Stomach (tissue), 9 donors: ENCODE measurements around the gene IYD. TPM values are rescaled to one million over a fixed set of nuclear protein-coding genes. Genes with fewer than 3 reads are reported as not detected.

Source experiments
- DNase-seq, 2 donors: peaks; one replicate each; pipeline versions ENCODE4 v3.0.0 to v3.0.0-alpha.2; 2013 to 2019
- H3K27ac ChIP-seq, 5 donors: fragments of 200-600 bp in 4 of 5; sonication (generic) in 4 of 5; one replicate each; pipeline ENCODE4 v1.5.1; 2013 to 2019; ENCODE audit warnings: mild to moderate bottlenecking in 1 of 5, moderate library complexity in 1 of 5
- H3K27me3 ChIP-seq, 3 donors: fragments of 200-600 bp; sonication (generic); one replicate each; pipeline ENCODE4 v1.5.1; 2017 to 2019; ENCODE audit warnings: mixed run types in 1 of 3
- H3K36me3 ChIP-seq, 4 donors: fragments of 200-600 bp; sonication (generic); 1 replicate in 3 of 4; 2 replicates in 1 of 4; pipeline ENCODE4 v1.5.1; 2016 to 2019
- H3K4me1 ChIP-seq, 4 donors: fragments of 200-600 bp; sonication (generic); one replicate each; pipeline ENCODE4 v1.5.1; 2016 to 2019
- H3K4me3 ChIP-seq, 4 donors: fragments of 200-600 bp; sonication (generic) in 3 of 4; one replicate each; pipeline ENCODE4 v1.5.1; 2016 to 2019; ENCODE audit warnings: mild to moderate bottlenecking in 1 of 4
- H3K9me3 ChIP-seq, 4 donors: fragments of 200-600 bp; sonication (generic); one replicate each; pipeline ENCODE4 v1.5.1; 2016 to 2019
- CTCF ChIP-seq, 7 experiments: fragments of 450-650 bp in 4 of 7; fragments of 200-600 bp in 3 of 7; sonication (generic) in 3 of 7; IDR thresholded peaks; one replicate each; pipeline ENCODE4 v1.5.1; 2016 to 2019; ENCODE audit warnings: antibody characterized with exemption in 7 of 7, control low read depth in 2 of 7, mild to moderate bottlenecking in 1 of 7
- EP300 ChIP-seq: sonication (generic); formaldehyde crosslinking; IDR thresholded peaks from one replicate; pipeline ENCODE4 v1.6.1; 2017; ENCODE audit warnings: antibody characterized with exemption
- POLR2A ChIP-seq, 4 donors: fragments of 450-650 bp; IDR thresholded peaks; one replicate each; pipeline ENCODE4 v1.6.1; 2016; ENCODE audit warnings: antibody characterized with exemption in 4 of 4, control low read depth in 2 of 4, mild to moderate bottlenecking in 1 of 4, moderate library complexity in 1 of 4
- POLR2AphosphoS5 ChIP-seq, 3 donors: sonication (generic); formaldehyde crosslinking; IDR thresholded peaks; one replicate each; pipeline ENCODE4 v1.6.1; 2016; ENCODE audit warnings: antibody characterized with exemption in 3 of 3
- WGBS, 5 donors: extraction: QIAGEN DNeasy Blood & Tissue Kit in 3 of 5; methylation state at CpG; one replicate each; pipeline versions ENCODE4 v1.1.5 to v1.1.7; 2013 to 2018; 5-methylcytosine and 5-hydroxymethylcytosine counted together
- intact Hi-C: fragments of 100-400 bp; cut with DNase I; formaldehyde crosslinking; loops from one replicate; pipeline ENCODE4 v1.15.1; 2023; ENCODE audit warnings: low total_unique reads
- polyA plus RNA-seq, 3 donors: library from polyadenylated mRNA; stranded (reverse); fragments of 200-250 nt; gene quantifications; one replicate each; pipeline ENCODE4 v1.2.3, GENCODE V29; 2013
- total RNA-seq, 5 donors: library from RNA; depleted of rRNA; stranded (reverse); fragments of >200 nt; gene quantifications; one replicate each; pipeline versions ENCODE4 v1.1.0 to v1.2.3, GENCODE V29; 2014 to 2016
- donor health status: healthy with polysubstance abuse.
- donor health status: Bipolar disorder and iron deficiency.
- donor health status: healthy.

IYD gene
- total and polyA plus RNA-seq, 8 donors, result 0.45 to 3.5 (median 0.75) TPM; not detected in 1

DNA sequence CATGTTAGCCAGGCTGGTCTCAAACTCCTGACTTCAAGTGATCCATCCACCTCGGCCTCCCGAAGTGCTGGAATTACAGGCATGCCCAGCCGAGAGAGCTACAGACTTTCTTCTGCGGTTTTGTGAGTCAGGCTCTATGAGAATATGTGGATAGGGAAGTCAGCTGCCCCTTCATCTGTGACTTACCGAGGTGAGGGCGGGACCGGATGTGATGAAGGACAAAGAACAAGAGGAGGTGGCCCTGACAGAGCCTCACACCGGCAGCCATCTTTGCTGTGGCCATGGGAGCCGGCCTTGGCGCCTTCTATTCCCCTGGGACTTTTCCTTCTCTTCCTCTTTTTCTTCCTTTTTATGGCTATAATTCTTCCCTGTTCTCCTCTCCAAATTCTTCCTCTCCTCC, 67.0 kb downstream of the IYD start:
- intact Hi-C loops, result no loop called here
- Histone ChIP-seq H3K9me3 (peaks cover 0 to 11% (median 5%) of the 10 kb centered on the region in 4 donors), H3K27ac (no peak overlapping the region), H3K4me3 (no peak overlapping the region), H3K36me3 (no peaks in the 10 kb centered on the region), H3K4me1 (no peaks in the 10 kb centered on the region), H3K27me3 (no peaks in the 10 kb centered on the region)
- WGBS, 5 donors, result 81 to 88% (median 86%) methylated on average over 10 of the region's 10 CpGs
- TF ChIP-seq POLR2AphosphoS5 (IDR thresholded peaks at IDR 0.05), result no peak
- no peak for TF ChIP-seq CTCF (IDR thresholded peaks at IDR 0.05)
- TF ChIP-seq POLR2A (IDR thresholded peaks at IDR 0.05), result no peak
- no peak for TF ChIP-seq EP300
- no peak for DNase-seq

- no peak for TF ChIP-seq POLR2AphosphoS5 (IDR thresholded peaks at IDR 0.05)
- no peak for TF ChIP-seq CTCF (IDR thresholded peaks at IDR 0.05)
- no peak for TF ChIP-seq EP300
- no peak for TF ChIP-seq POLR2A (IDR thresholded peaks at IDR 0.05)
- H3K4me3 ChIP-seq, result no peak overlapping the region
- no peak overlapping the region for H3K27ac ChIP-seq
- no peak for DNase-seq
- no peaks in the 10 kb centered on the region for H3K4me1 ChIP-seq
- no peaks in the 10 kb centered on the region for H3K27me3 ChIP-seq
- H3K36me3 ChIP-seq, result no peaks in the 10 kb centered on the region
- 86 to 94% (median 93%) methylated on average over 8 of the region's 8 CpGs for WGBS, 5 donors
- H3K9me3 ChIP-seq, result peaks cover 0 to 11% (median 5%) of the 10 kb centered on the region in 4 donors
- intact Hi-C loops, result no loop called here
These were observed 70.6 kb downstream of the IYD start for GRCh38 chr6:150439373-150439772.

- peaks cover 0 to 11% (median 5%) of the 10 kb centered on the region in 4 donors for H3K9me3 ChIP-seq
- no peak for TF ChIP-seq POLR2A (IDR thresholded peaks at IDR 0.05)
- TF ChIP-seq POLR2AphosphoS5 (IDR thresholded peaks at IDR 0.05), result no peak
- no peak for TF ChIP-seq EP300
- no peak for TF ChIP-seq CTCF (IDR thresholded peaks at IDR 0.05)
- WGBS, 5 donors, result 65 to 84% (median 68%) methylated on average over 4 to 5 of the region's 5 CpGs
- no peak overlapping the region for H3K4me3 ChIP-seq
- intact Hi-C loops, result no loop called here
- no peaks in the 10 kb centered on the region for H3K27me3 ChIP-seq
- no peaks in the 10 kb centered on the region for H3K4me1 ChIP-seq
- DNase-seq, result no peak
- no peak overlapping the region for H3K27ac ChIP-seq
- H3K36me3 ChIP-seq, result no peaks in the 10 kb centered on the region
These were observed 74.8 kb downstream of the IYD start for GRCh38 chr6:150443621-150444020.

- Histone ChIP-seq H3K4me3 (no peak overlapping the region), H3K27ac (no peak overlapping the region), H3K9me3 (peaks cover 0 to 11% (median 5%) of the 10 kb centered on the region in 4 donors), H3K27me3 (no peaks in the 10 kb centered on the region), H3K36me3 (no peaks in the 10 kb centered on the region), H3K4me1 (no peaks in the 10 kb centered on the region)
- 69 to 83% (median 70%) methylated on average over 6 of the region's 6 CpGs for WGBS, 5 donors
- no peak for DNase-seq
- intact Hi-C loops, result no loop called here
- TF ChIP-seq POLR2AphosphoS5 (IDR thresholded peaks at IDR 0.05), result no peak
- no peak for TF ChIP-seq CTCF (IDR thresholded peaks at IDR 0.05)
- TF ChIP-seq POLR2A (IDR thresholded peaks at IDR 0.05), result no peak
- no peak for TF ChIP-seq EP300
These were observed 75.5 kb downstream of the IYD start for GRCh38 chr6:150444308-150444707.
